ENCODE measurements around the gene ASB3.

DNA sequence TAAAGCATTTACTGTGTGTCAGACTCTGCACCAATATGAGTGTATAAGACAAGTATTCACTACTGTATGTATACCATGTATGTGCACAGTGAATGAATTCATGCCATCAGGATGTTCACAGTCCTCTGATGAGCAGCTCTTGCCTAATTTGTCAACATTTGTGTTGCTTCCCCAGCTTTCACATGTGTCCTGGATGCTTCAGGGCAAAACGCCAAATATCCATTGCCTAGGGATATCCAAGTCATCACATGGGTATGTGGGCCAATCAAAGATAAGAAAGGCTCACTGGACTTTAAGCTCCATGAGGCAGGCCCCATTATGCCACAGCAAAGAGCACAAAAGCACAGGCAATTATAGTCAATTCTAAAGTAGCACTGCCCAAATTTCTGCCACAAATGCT is 153.3 kb downstream of the ASB3 start:
- TF ChIP-seq, protein P1, sequence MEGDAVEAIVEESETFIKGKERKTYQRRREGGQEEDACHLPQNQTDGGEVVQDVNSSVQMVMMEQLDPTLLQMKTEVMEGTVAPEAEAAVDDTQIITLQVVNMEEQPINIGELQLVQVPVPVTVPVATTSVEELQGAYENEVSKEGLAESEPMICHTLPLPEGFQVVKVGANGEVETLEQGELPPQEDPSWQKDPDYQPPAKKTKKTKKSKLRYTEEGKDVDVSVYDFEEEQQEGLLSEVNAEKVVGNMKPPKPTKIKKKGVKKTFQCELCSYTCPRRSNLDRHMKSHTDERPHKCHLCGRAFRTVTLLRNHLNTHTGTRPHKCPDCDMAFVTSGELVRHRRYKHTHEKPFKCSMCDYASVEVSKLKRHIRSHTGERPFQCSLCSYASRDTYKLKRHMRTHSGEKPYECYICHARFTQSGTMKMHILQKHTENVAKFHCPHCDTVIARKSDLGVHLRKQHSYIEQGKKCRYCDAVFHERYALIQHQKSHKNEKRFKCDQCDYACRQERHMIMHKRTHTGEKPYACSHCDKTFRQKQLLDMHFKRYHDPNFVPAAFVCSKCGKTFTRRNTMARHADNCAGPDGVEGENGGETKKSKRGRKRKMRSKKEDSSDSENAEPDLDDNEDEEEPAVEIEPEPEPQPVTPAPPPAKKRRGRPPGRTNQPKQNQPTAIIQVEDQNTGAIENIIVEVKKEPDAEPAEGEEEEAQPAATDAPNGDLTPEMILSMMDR (IDR thresholded peaks at IDR 0.05; ENCODE audit: low read depth, low read length) = no peak
- no peak for TF ChIP-seq EZH2phosphoT487 (IDR thresholded peaks at IDR 0.05; ENCODE audit: low read depth)

Data from OCI-LY3 (cell line).